H1 (cell line): ENCODE results near the gene DEDD. TPM values are rescaled to one million over a fixed set of nuclear protein-coding genes. Genes with fewer than 3 reads are reported as not detected.

Source experiments
- CTCF ChIA-PET: fragments of 300-600 bp; sonication (Branson Sonifier 250); formaldehyde crosslinking; loops from one replicate; lab custom pipeline; 2021; ENCODE audit not compliant: partially characterized antibody; lab: Charles Lee
- POLR2A ChIA-PET: fragments of 300-600 bp; sonication (Branson Sonifier 250); formaldehyde crosslinking; loops from one replicate; lab custom pipeline; 2021; ENCODE audit warnings: inconsistent platforms; ENCODE audit not compliant: partially characterized antibody; lab: Charles Lee
- DNase-seq, 2 experiments: peaks; one replicate each; pipeline versions ENCODE4 v3.0.0 to v3.0.0-alpha.2; 2010 to 2022; ENCODE audit warnings: low spot score in 2 of 2, low read depth in 1 of 2, mixed read lengths in 1 of 2
- FAIRE-seq: peaks from 2 replicates; lab custom pipeline; 2011; peaks lifted over from hg19 to GRCh38; lab: Jason Lieb, UNC
- H2AFZ ChIP-seq: 2 replicates; pipeline ENCODE4 v1.8.1; 2012; ENCODE audit warnings: low read length, inconsistent platforms
- H2AK5ac ChIP-seq: 2 replicates; pipeline ENCODE4 v1.6.1; 2013; ENCODE audit warnings: low read depth, low read length
- H2BK120ac ChIP-seq: replicated peaks from 2 replicates; pipeline ENCODE3; 2013; ENCODE audit warnings: low read depth, low read length, inconsistent platforms
- H2BK12ac ChIP-seq: 2 replicates; pipeline ENCODE4 v1.6.1; 2013; ENCODE audit warnings: low read depth, low read length
- H2BK15ac ChIP-seq: 2 replicates; pipeline ENCODE4 v1.6.1; 2013; ENCODE audit warnings: low read length
- H2BK20ac ChIP-seq: 2 replicates; pipeline ENCODE4 v1.6.1; 2013; ENCODE audit warnings: low read length
- H2BK5ac ChIP-seq: 2 replicates; pipeline ENCODE4 v1.6.1; 2013; ENCODE audit warnings: low read depth, low read length
- H3K14ac ChIP-seq: 2 replicates; pipeline ENCODE4 v1.6.1; 2013; ENCODE audit warnings: inconsistent platforms; ENCODE audit not compliant: insufficient read length
- H3K18ac ChIP-seq: 2 replicates; pipeline ENCODE4 v1.6.1; 2013; ENCODE audit warnings: low read length; ENCODE audit errors: extremely low read depth
- H3K23ac ChIP-seq: 2 replicates; pipeline ENCODE4 v1.6.1; 2013; ENCODE audit warnings: inconsistent platforms; ENCODE audit not compliant: insufficient read length
- H3K23me2 ChIP-seq: 2 replicates; pipeline ENCODE4 v1.6.1; 2013; ENCODE audit warnings: low read depth, low read length
- H3K27ac ChIP-seq: 2 replicates; pipeline ENCODE4 v1.6.1; 2011; ENCODE audit warnings: low read depth, low read length, inconsistent platforms
- H3K27me3 ChIP-seq, 4 experiments: replicated peaks in 1 of 4; 1 replicate in 1 of 4; 2 replicates in 3 of 4; pipeline versions ENCODE4 v1.6.1 to v1.8.1; 2011 to 2013; ENCODE audit warnings: low read length in 3 of 4, mild to moderate bottlenecking in 3 of 4, inconsistent platforms in 2 of 4, mixed read lengths in 2 of 4, moderate library complexity in 1 of 4; ENCODE audit not compliant: control insufficient read depth in 3 of 4, insufficient read depth in 3 of 4; ENCODE audit errors: extremely low read depth in 1 of 4
- H3K36me3 ChIP-seq, 4 experiments: 2 replicates each; pipeline versions ENCODE4 v1.6.1 to v1.8.1; 2011 to 2013; ENCODE audit warnings: mild to moderate bottlenecking in 4 of 4, low read length in 3 of 4, moderate library complexity in 2 of 4, control low read depth in 1 of 4, inconsistent platforms in 1 of 4; ENCODE audit not compliant: insufficient read depth in 4 of 4, control insufficient read depth in 2 of 4
- H3K4ac ChIP-seq: replicated peaks from 2 replicates; pipeline ENCODE3; 2013; ENCODE audit warnings: low read length, low read depth, mixed read lengths, inconsistent platforms; ENCODE audit not compliant: insufficient read length
- H3K4me1 ChIP-seq, 4 experiments: replicated peaks in 1 of 4; 1 replicate in 1 of 4; 2 replicates in 3 of 4; pipeline versions ENCODE4 v1.6.1 to v1.8.1; 2011 to 2013; ENCODE audit warnings: low read length in 3 of 4, inconsistent platforms in 2 of 4, mixed read lengths in 1 of 4; ENCODE audit not compliant: insufficient read depth in 4 of 4, control insufficient read depth in 3 of 4
- H3K4me2 ChIP-seq, 2 experiments: 2 replicates each; pipeline versions ENCODE4 v1.6.1 to v1.8.1; 2011 to 2013; ENCODE audit warnings: low read depth in 2 of 2, low read length in 2 of 2, control low read depth in 1 of 2, inconsistent platforms in 1 of 2, mild to moderate bottlenecking in 1 of 2; ENCODE audit not compliant: insufficient read depth in 1 of 2
- H3K4me3 ChIP-seq, 4 experiments: fragments of 200-600, 300-600 bp in 1 of 4; sonication (generic), shearing (Covaris generic), sonication (Bioruptor Twin) in 1 of 4; 2 replicates each; pipeline versions ENCODE4 v1.5.1 to v1.8.1; 2011 to 2016; ENCODE audit warnings: low read length in 4 of 4, low read depth in 3 of 4, control low read depth in 2 of 4, inconsistent platforms in 2 of 4, mild to moderate bottlenecking in 2 of 4, mixed read lengths in 1 of 4, moderate library complexity in 1 of 4; ENCODE audit not compliant: insufficient read depth in 2 of 4; ENCODE audit errors: extremely low read depth in 1 of 4
- H3K56ac ChIP-seq: replicated peaks from 2 replicates; pipeline ENCODE3; 2013; ENCODE audit warnings: low read depth, mild to moderate bottlenecking, mixed read lengths, low read length, inconsistent platforms; ENCODE audit not compliant: insufficient read length
- H3K79me1 ChIP-seq: 2 replicates; pipeline ENCODE4 v1.6.1; 2013; ENCODE audit warnings: low read depth, low read length, control low read depth
- H3K79me2 ChIP-seq, 2 experiments: 2 replicates each; pipeline versions ENCODE4 v1.6.1 to v1.8.1; 2012 to 2013; ENCODE audit warnings: low read length in 2 of 2, mild to moderate bottlenecking in 2 of 2, inconsistent platforms in 1 of 2; ENCODE audit not compliant: insufficient read depth in 2 of 2, control insufficient read depth in 1 of 2
- H3K9ac ChIP-seq, 4 experiments: replicated peaks in 1 of 4; 1 replicate in 1 of 4; 2 replicates in 3 of 4; pipeline versions ENCODE4 v1.6.1 to v1.8.1; 2011 to 2013; ENCODE audit warnings: low read depth in 3 of 4, low read length in 3 of 4, control low read depth in 2 of 4, mild to moderate bottlenecking in 2 of 4, moderate library complexity in 2 of 4, inconsistent platforms in 1 of 4; ENCODE audit errors: extremely low read depth in 1 of 4
- H3K9me3 ChIP-seq, 2 experiments: 2 replicates each; pipeline versions ENCODE4 v1.6.1 to v1.8.1; 2012 to 2013; ENCODE audit warnings: mild to moderate bottlenecking in 2 of 2, moderate library complexity in 2 of 2, control low read depth in 1 of 2, inconsistent platforms in 1 of 2, low read depth in 1 of 2, low read length in 1 of 2, mixed read lengths in 1 of 2; ENCODE audit not compliant: insufficient read depth in 2 of 2
- H4K20me1 ChIP-seq, 2 experiments: replicated peaks in 1 of 2; 2 replicates each; pipeline versions ENCODE3 to v1.8.1; 2011 to 2013; ENCODE audit warnings: inconsistent platforms in 2 of 2, low read length in 2 of 2, mild to moderate bottlenecking in 1 of 2; ENCODE audit not compliant: insufficient read depth in 2 of 2, control insufficient read depth in 1 of 2
- H4K5ac ChIP-seq: 2 replicates; pipeline ENCODE4 v1.6.1; 2013; ENCODE audit warnings: low read length, low read depth, mixed read lengths, inconsistent platforms; ENCODE audit not compliant: insufficient read length
- H4K8ac ChIP-seq: 2 replicates; pipeline ENCODE4 v1.8.0; 2013; ENCODE audit warnings: mild to moderate bottlenecking, moderate library complexity, low read length, inconsistent platforms; ENCODE audit not compliant: insufficient read depth; ENCODE audit errors: extremely low read depth
- H4K91ac ChIP-seq: replicated peaks from 2 replicates; pipeline ENCODE3; 2013; ENCODE audit warnings: low read length, mixed read lengths, inconsistent platforms; ENCODE audit not compliant: insufficient read length
- NANOG ChIP-seq: IDR thresholded peaks from 2 replicates; pipeline ENCODE4 v1.6.1; 2011; ENCODE audit warnings: low read length, low read depth, mild to moderate bottlenecking, inconsistent platforms; ENCODE audit not compliant: insufficient read depth, poor library complexity, severe bottlenecking
- WGBS, 2 experiments: shearing (Covaris generic) in 1 of 2; methylation state at CpG; one replicate each; pipeline versions ENCODE4 v1.1.6 to v1.1.7; 2013 to 2015; ENCODE audit warnings: low lambda C conversion rate in 2 of 2, mixed read lengths in 2 of 2, inconsistent platforms in 1 of 2, low coverage in 1 of 2, missing lambda C conversion rate in 1 of 2; ENCODE audit not compliant: insufficient replicate concordance in 2 of 2, insufficient coverage in 1 of 2, insufficient read length in 1 of 2; ENCODE audit errors: extremely low coverage in 1 of 2, missing lambda C conversion rate in 1 of 2; 5-methylcytosine and 5-hydroxymethylcytosine counted together
- long read RNA-seq, 2 experiments: library from RNA in 1 of 2; library from capped mRNA in 1 of 2; stranded (forward); transcript quantifications; one replicate each; pipeline ENCODE4 v2.0.0, GENCODE V29; 2021; ENCODE audit warnings: inconsistent platforms in 1 of 2
- polyA minus RNA-seq, 3 experiments: library from RNA; depleted of rRNA, polyadenylated mRNA; stranded (reverse); fragments of >200 nt; gene quantifications; 1 replicate in 2 of 3; 2 replicates in 1 of 3; pipeline ENCODE4 v1.2.3, GENCODE V29; 2011
- polyA plus RNA-seq, 7 experiments: library from polyadenylated mRNA; depleted of rRNA in 3 of 7; stranded (reverse) in 5 of 7; unstranded in 2 of 7; fragments of >200 nt in 5 of 7; fragments of 200-250 nt in 2 of 7; gene quantifications; 1 replicate in 5 of 7; 2 replicates in 1 of 7; 4 replicates in 1 of 7; pipeline versions ENCODE4 v1.2.1 to v1.2.3, GENCODE V29; 2011 to 2013; ENCODE audit warnings: missing spikeins in 2 of 7, mixed read lengths in 2 of 7
- total RNA-seq: library from RNA; stranded (reverse); fragmentation: NEBNext Ultra II Directional; extraction: Animal tissue kit (Norgen Biotek cat#: 25700); gene quantifications from 2 replicates; pipeline ENCODE4 v1.2.1, GENCODE V29; 2021

The DEDD gene, protein sequence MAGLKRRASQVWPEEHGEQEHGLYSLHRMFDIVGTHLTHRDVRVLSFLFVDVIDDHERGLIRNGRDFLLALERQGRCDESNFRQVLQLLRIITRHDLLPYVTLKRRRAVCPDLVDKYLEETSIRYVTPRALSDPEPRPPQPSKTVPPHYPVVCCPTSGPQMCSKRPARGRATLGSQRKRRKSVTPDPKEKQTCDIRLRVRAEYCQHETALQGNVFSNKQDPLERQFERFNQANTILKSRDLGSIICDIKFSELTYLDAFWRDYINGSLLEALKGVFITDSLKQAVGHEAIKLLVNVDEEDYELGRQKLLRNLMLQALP
- total RNA-seq (42.0 and 42.6 TPM in 2 replicates), polyA plus RNA-seq (2011; rRNA removed) (55.9 and 61.7 TPM in 2 replicates), polyA minus RNA-seq (2011; rRNA and poly(A)+ RNA removed) (74.2 and 79.1 TPM in 2 replicates)
- 53.7 TPM for polyA plus RNA-seq (2011; cell fraction: cytosol; rRNA removed)
- 52.1 TPM for polyA plus RNA-seq (2011; cell fraction: nucleus; rRNA removed)
- 37.5 to 48.4 TPM (median 45.4 TPM) in 4 replicates for polyA plus RNA-seq (2012, experiment 1 of 2)
- polyA plus RNA-seq (2012, experiment 2 of 2): 25.2 TPM
- polyA plus RNA-seq (2013, experiment 1 of 2): 20.7 TPM
- 21.5 TPM for polyA plus RNA-seq (2013, experiment 2 of 2)
- polyA minus RNA-seq (2011; cell fraction: cytosol; rRNA and poly(A)+ RNA removed): 16.6 TPM
- polyA minus RNA-seq (2011; cell fraction: nucleus; rRNA and poly(A)+ RNA removed): 16.5 TPM
- long read RNA-seq, experiment 1, partial matches to known transcripts: 10 of 23 reads
- long read RNA-seq, experiment 1, other reads (novel, unspliced or antisense): 9 of 23 reads
- long read RNA-seq, experiment 2, transcript DEDD-202 (6 exons, 2,345 nt): major isoform, 5 of 14 reads
- long read RNA-seq, experiment 2, partial matches to known transcripts: 6 of 14 reads
- long read RNA-seq, experiment 2, other reads (novel, unspliced or antisense): 3 of 14 reads

DNA sequence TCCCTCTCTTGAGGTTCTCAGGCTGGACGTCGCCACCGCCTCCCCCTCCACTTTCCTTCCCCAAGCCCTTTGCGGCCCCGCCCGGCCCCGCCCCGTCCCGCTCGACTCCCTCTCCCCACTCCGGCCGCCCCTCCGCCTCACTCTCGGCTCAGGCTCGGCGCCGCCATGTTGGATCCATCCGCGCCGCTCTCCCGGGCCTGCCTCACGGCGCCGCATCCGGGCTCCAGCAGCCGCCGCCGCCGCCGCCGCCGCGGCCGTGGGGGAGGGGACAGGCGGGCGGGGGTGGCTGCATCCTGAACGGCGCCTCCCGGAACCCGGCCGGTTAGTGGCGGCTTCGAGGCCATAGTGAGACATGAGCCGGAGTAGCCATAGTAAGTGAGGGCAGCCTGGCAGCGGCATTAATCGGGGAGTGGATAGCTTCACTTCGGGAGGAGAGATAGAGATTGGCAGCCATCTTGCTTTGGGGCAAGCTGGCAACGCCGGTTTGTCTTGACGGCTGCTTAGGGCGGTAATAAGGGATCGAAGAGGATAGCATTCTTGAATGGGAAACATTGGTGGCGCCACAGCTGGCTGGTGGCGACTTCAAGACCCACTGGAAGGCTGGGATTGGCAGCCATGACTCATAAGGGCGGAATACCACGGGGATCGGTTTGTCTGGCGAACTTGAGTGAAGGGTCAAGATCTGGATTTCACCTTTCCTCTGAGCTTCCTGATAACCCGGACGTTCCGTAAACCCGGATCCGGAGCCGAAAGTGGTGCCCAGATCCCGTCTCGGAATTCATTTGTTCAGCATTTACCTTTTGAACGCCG is at the start of gene DEDD:
Gene DEDD, minus strand, starts transcription at position 258 of the 810 bp plus-strand sequence. CDS start 8,205 bp downstream, outside the sequence.
- peak within 1 kb of the TSS; percentile 79 for H4K5ac ChIP-seq
- H3K4me1 ChIP-seq: no peaks in the 10 kb centered on the region; a peak in 1 of 7 replicates
- no peak within 1 kb of the TSS for H2BK20ac ChIP-seq
- H3K9ac ChIP-seq: peak within 1 kb of the TSS; percentile 75 to 95 (median 84)
- peak within 1 kb of the TSS; percentile 88 for H2BK5ac ChIP-seq
- H3K14ac ChIP-seq: peak within 1 kb of the TSS; percentile 23
- H4K20me1 ChIP-seq: peaks cover 2 to 4% of the 10 kb centered on the region in 2 experiments
- peak within 1 kb of the TSS; percentile 51; the same call in 1 of the 2 replicates for H2AFZ ChIP-seq
- peak within 1 kb of the TSS; percentile 55 for H3K18ac ChIP-seq
- H4K91ac ChIP-seq: peak within 1 kb of the TSS; percentile 61
- peaks cover 0 to 49% of the 10 kb centered on the region in 2 experiments; a peak in 3 of 4 replicates for H3K79me2 ChIP-seq
- H3K56ac ChIP-seq: peak within 1 kb of the TSS; percentile 43
- WGBS, 2 experiments: 2% methylated on average over 49 of the region's 68 CpGs; no CpG with 5 or more reads in 1 of the 2 experiments
- no peak within 1 kb of the TSS for H2AK5ac ChIP-seq
- CTCF ChIA-PET: interaction anchor here (1.3 to 2.7 kb wide), 4 partner anchors 22 to 34 kb away, joined by 3 to 10 read pairs (median 6); partner anchors contain the start of genes PPOX and UFC1
- peak within 1 kb of the TSS; percentile 95 for H3K27ac ChIP-seq
- DNase-seq (peak; percentile 90 to 96), FAIRE-seq (no peak)
- H3K9me3 ChIP-seq: no peaks in the 10 kb centered on the region
- peaks cover 9% of the 10 kb centered on the region for H3K79me1 ChIP-seq
- no peak within 1 kb of the TSS for H2BK120ac ChIP-seq
- peak within 1 kb of the TSS; percentile 58 for H3K4ac ChIP-seq
- H3K4me3 ChIP-seq: peak within 1 kb of the TSS; percentile 71 to 97 (median 84)
- peak within 1 kb of the TSS; percentile 95 for H4K8ac ChIP-seq
- H2BK15ac ChIP-seq: 0 out of 2 replicates have a peak within 1 kb of the TSS, but pooled peaks have one; percentile 81
- peak within 1 kb of the TSS; percentile 91; the same call in 1 of the 2 replicates for H2BK12ac ChIP-seq
- H3K36me3 ChIP-seq: peaks cover 0 to 20% (median 5%) of the 10 kb centered on the region in 4 experiments; a peak in 4 of 8 replicates
- POLR2A ChIA-PET: interaction anchor here (0.6 to 9.6 kb wide), 25 partner anchors 9 to 221 kb away, joined by 3 to 130 read pairs (median 5); partner anchors contain the start of genes ADAMTS4, B4GALT3, F11R and KLHDC9
- H3K4me2 ChIP-seq: peak within 1 kb of the TSS; percentile 78
- no peaks in the 10 kb centered on the region for H3K27me3 ChIP-seq
- no peak within 1 kb of the TSS for H3K23ac ChIP-seq
- H3K23me2 ChIP-seq: peaks cover 9% of the 10 kb centered on the region
- peak; percentile 25 for TF ChIP-seq NANOG
